Islet precursor cell (in vitro differentiated cells): ENCODE measurements around the gene CNIH1.
"Not testable (repeated sequence)": the region's sequence is repeated elsewhere in the genome, so short reads cannot be mapped to it uniquely, and the experiment has no call there.

ENCODE experiments used
- DNase-seq: peaks from one replicate; pipeline ENCODE4 v3.0.0-alpha.2; 2018

Gene CNIH1

DNA sequence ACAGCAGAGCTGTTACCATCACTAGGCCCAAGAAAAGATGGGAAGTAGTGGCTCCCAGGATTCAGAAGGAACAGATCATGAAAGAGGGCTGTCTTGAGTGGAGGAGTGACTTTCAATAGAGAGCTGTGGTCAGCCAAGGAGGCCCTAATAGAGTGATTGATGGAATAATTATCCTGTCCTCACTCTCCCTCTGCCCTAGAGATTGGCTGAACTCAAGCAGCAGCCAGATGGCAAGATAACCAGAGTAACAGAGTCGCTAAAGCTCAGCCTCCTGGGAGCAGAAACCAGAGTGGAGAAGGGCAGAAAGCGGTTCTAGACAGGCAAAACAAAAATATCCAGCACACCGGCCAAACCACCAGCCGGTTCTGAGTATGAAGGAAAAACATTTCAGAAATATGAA, 24.5 kb upstream of the CNIH1 start:
- DNase-seq = peak; percentile 62

DNA sequence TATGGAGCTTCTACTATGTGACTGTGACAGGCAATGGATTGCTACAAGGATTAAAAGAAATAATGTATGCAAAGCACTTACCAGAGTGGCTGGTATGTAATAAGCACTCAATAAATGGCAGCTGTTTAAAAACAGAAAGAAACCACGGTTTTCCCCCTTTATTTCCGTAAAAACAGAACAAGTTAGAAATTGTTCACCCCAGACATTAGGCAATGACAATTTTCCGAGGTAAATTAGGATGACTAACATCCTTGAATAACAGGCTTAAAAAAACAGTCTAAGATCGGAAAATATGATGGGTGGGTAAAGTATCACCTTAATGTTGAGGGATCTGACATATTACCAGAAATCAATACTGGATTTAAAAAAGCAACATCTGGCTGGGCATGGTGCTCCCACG, 20.9 kb upstream of the CNIH1 start:
- no peak for DNase-seq

DNA sequence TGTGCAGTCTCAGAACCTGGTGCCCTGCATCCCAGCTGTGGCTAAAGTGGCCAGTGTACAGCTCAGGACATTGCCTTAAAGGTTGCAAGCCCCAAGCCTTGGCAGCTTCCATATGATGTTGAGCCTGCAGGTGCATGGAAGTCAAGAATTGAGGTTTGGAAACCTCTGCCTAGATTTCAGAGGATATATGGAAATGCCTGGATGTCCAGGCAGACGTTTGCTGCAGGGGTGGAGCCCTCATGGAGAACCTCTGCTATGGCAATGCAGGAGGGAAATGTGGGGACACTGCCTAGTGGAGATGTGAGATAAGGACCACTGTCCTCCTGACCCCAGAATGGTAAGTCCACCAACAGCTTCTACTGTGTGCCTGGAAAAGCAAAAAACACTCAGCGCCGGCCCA, 17.9 kb upstream of the CNIH1 start:
- DNase-seq = no peak

DNA sequence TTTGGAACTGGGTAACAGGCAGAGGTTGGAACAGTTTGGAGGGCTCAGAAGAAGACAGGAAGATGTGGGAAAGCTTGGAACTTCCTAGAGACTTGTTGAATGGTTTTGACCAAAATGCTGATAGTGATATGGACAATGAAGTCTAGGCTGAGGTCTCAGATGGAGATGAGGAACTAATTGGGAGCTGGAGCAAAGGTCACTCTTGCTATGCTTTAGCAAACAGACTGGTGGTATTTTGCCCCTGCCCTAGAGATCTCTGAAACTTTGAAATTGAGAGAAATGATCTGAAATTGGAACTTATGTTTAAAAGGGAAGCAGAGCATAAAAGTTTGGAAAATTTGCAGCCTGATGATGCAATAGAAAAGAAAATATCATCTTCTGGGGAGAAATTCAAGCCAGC, 17.4 kb upstream of the CNIH1 start:
- not testable (repeated sequence) for DNase-seq

DNA sequence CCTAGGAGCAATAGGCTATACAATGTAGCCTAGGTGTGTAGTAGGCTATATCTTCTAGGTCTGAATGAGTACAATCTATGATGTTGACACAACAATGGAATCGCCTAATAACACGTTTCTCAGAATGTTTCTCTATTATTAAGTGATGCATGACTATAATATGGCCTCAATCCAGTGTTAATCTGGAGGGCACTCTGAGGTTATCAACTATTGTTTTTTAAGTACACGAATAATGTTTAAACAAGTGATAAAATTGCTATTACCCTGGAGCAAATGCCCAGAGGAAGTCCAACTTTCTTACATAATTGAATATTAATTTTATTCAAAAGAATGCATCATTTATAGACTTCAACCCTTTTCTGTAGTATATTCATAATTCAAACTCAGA, 16.4 kb upstream of the CNIH1 start:
- DNase-seq = no peak

DNA sequence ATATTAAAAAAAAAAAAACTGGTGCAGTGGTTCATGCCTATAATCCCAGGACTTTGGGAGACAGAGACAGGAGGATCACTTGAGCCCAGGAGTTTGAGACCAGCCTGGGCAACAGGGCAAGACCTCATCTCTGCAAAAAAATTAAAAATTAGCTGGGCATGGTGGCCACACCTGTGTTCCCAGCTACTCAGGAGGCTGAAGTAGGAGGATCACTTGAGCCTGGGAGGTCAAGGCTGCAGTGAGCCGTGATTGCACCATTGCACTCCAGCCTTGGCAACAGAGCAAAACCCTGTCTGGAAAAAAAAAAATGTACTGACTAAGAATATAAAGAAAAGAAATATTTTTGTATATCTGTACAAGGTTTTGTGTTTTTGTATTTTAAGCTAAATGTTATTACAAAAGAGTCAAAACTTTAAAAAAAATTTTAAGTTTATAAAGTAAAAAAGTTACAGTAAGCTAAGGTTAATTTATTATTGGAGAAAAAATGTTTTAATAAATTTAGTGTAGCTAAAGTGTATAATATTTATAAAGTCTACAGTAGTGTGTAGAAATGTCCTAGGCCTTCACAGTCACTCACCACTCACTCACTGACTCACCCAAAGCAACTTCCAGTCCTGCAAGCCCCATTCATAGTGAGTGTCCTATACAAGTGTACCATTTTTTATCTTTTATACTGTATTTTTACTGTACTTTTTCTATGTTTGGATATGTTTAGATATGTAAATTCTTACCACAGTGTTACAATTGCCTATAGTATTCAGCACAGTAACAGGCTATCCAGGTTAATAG, 15.8 kb upstream of the CNIH1 start:
- not testable (repeated sequence) for DNase-seq

DNA sequence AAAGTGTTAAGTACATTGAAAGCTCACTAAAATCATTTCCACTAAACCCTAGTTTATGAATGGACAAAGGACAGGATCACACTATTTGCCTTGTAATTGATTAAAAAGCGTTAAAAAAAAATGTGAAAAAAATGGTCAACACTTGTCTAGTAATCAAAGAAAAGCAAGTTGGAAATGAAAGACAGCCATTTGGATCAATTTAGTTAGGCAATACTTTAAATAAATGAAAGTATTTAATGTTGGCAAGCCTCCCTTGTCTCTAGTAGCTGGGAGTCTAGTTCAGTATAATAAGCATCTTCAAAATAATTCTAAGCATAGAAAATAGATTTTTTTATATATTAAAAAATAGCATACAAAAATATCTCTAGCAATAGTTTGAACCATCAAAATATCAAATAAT, 14.2 kb upstream of the CNIH1 start:
- no peak for DNase-seq

DNA sequence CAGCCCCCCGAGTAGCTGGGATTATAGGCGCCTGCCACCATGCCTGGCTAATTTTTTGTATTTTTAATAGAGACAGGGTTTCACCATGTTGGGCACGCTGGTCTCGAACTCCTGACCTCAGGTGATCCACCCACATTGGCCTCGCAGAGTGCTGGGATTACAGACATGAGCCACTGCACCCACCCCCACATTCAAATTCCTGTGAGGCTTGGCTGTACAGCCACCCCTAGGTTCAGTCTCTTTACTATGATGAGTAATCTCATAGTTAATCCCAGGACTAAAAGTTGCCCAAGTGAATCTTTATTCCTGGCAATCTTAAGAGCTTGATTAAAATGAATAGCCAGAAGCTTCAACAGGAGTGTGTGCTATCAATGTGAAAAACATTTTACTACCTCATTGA, 12.8 kb upstream of the CNIH1 start:
- DNase-seq = not testable (repeated sequence)

DNA sequence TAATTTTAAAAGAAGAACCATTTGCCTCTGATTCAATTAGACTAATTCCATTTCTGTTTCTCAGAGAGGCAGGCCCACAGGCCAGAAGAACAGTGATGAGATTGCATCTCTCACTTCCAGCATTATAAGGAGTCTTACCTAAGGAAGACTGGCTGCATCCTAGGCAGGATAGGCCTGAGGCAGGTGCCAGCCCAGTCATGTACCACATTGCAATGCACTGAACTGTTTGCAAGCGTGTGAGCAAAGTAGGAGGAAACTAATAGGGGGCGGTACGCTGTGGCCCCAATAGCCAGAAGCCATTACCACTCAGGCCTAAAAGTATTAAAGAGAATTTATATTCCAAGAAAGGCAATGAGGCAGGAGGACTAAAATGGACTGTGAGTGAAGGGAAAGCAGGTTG, 12.1 kb upstream of the CNIH1 start:
- DNase-seq = no peak

DNA sequence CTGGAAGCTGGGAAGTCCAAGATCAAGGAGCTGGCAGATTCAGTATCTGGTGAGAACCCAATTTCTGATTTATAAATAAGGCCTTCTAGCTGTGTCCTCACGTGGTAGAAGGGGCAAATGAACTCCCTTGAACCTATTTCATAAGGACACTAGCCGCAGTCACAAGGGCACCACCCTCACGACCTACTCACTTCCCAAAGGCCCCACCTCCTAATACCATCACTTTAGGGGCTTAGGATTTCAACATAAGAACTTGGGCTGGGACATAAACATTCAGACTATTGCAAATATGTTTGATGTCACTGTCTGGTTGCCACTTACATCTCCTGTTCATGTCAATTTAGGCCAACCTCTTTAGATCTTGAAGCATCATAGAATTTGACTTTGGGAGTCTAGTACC, 10.8 kb upstream of the CNIH1 start:
- DNase-seq = no peak

DNA sequence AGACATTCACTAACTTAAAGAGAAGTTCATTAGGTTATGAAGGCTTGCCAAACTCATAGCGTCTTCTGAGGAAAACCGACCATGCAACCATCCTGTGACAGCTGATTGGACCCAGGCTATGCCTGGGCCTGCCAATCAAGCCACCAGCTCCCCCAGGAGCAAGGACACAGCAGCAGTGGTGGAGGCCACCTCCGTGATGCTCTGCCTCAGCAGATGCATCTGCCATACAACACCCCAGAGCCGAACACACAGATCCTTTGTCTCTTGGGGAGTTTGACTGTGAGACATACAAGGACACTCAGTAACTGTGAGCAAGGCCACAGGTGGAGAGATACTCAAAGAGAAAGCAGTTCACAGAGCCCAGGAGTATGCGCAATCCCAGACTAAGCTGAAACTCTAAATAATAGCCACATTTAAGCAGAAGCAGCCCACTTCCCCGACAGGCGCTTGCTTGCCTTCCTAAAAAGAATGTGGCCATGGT, 10.0 kb upstream of the CNIH1 start:
- no peak for DNase-seq

DNA sequence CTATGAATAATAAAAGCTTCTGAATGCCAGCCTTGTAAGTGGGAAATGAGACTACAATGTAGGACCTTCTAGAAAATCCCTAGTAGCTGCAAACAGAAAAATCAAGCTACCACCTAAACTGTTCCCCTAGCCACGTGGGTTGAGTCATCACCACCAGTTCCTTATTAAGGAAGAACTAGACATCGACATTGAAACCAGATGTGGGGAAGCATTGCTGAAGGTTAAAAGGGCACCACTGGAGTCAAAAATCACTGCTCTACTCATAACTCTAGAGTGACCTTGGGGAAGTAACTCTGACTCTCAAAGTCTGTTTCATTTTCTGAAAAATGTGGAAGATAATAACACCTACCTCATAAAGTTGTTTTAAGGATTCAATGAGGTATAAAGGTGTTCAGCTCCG, 9.4 kb upstream of the CNIH1 start:
- no peak for DNase-seq

DNA sequence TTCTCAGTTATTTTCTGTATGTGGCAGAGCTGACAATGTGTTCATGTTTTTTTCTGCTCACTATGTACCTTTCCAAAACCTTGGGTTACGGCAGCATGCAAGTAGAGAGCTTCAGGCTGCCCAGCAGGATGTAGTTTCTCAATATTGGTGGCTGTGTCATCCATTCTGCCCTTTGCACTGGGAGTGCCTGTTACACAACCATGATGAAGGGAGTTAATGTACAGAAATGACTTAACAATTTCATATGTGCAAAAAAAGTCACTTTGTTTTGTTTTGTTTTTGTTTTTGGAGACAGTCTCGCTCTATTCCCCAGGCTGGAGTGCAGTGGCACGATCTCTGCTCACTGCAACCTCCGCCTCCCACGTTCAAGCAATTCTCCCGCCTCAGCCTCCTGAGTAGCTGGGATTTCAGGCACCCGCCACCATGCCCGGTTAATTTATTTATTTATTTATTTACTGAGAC, 6.1 kb upstream of the CNIH1 start:
- DNase-seq = no peak

DNA sequence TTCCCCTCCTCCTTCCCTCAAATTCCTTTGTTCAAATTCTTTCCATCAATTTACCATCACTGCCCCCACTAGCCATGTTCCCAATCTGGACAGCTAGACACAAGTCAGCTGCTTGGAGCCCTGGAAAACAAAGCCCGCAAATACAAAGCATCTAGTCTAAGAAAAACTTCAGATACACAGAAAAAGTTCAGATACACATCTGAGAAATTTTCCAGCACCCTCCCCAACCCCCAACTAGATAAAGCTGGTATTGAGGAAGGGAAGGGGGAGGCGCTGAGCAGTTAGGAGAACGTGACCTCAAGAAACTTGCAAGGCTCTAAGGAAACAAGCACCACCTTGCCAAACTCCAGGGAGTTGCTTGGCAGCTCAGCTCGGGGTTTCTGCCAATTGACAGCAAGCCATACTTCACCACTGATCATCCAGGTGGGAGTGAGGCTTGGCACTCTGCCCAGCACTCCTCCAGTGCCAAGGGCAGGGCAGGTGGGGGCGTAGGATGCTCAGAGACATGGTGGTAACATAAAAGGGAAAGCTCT, 5.1 kb upstream of the CNIH1 start:
- no peak for DNase-seq

DNA sequence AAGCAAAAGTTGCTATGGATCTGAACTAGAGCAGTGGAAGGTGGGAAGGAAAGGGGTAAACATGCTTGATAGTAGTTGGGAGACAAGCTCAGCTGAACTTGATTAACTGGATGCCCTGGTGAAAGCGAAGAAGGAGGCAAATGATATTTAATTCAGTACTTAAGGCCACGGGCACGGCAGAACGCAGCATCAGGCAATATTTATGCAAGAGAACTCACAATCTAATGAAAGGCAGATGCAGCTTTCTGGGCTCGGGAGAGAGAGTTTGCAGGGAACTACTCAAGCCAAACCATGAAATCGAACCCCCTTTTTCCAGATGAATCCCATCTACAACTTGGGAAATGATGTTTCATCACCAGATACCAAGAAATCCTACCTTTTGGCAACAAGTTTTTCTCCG, 3.5 kb upstream of the CNIH1 start:
- DNase-seq = no peak

DNA sequence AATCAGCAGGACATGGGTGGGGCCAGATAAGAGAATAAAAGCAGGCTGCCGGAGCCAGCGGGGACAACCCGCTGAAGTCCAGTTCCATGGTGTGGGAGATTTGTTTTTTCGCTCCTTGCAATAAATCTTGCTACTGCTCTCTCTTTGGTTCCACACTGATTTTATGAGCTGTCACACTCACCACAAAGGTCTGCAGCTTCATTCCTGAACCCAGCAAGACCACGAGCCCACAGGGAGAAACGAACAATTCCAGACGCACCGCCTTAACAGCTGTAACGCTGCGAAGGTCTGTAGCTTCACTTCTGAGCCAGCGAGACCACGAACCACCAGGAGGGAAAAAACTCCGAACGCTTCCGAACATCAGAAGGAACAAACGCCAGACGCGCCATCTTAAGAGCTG, 2.8 kb upstream of the CNIH1 start:
- DNase-seq = peak; percentile 74

DNA sequence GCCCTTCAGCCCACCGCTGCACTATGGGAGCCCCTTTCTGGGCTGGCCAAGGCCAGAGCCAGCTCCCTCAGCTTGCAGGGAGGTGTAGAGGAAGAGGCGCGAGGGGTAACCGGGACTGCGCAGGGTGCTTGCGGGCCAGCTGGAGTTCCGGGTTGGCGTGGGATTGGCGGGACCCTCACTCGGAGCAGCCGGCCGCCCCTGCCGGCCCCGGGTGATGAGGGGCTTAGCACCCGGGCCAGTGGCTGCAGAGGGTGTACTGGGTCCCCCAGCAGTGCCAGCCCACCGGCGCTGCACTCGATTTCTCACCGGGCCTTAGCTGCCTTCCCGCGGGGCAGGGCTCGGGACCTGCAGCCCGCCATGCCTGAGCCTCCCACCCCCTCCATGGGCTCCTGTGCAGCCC, 1.8 kb upstream of the CNIH1 start:
- not testable (repeated sequence) for DNase-seq

DNA sequence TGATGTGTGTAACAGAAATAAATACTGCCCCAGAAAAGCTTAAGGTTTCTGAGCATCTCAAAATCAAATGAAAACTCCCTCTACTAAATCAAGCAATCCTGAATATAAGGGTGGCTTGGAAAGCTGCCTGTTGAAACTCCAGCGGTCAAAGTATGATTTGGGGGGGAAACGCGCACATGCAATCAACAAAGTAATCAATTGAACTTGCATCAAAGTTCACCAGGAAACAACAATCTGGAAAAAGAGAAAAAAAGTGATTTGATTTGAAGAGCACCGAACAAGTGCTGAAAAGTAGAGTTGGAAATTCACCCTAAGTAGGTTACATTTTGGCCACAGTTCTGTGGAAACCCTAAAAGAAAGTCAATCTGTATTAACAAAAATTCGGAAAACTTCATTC, 700 bp downstream of the CNIH1 start:
- DNase-seq = no peak

DNA sequence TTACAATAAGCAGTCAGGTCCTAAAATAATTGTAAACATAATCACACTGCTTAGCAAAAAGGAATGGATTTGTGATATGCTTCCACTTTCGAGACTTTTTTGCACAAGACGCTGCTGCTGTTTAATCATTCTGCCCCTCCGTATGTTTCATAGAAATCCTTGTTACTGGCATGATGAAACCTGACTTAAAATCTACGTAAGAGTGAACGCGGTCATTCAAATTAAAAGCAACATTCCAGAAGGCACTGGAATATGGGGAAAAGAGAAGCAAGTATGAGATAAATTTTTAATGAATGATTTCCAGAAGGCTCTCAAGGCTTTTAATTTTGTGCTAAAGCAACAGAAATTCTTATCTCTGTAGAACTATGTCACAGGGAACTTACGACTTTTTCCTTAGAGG, 1.1 kb downstream of the CNIH1 start:
- no peak for DNase-seq

DNA sequence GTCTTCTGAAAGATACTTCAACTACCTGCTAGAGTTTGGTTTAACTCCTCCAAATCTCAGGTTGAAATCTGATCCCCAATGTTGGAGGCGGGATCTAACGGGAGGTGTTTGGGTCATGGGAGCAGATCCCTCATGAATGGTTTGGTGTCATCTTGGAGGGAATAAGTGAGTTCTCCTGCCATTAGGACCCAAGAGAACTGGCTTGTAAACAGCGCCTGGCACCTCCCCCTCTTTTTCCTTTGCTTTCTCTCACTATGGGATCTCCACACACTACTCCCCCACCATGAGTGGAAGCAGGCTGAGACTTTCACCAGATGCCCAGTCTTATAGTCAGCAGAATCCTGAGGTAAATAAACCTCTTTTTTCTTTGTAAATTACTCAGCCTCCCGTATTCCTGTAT, 2.5 kb downstream of the CNIH1 start:
- DNase-seq = no peak

DNA sequence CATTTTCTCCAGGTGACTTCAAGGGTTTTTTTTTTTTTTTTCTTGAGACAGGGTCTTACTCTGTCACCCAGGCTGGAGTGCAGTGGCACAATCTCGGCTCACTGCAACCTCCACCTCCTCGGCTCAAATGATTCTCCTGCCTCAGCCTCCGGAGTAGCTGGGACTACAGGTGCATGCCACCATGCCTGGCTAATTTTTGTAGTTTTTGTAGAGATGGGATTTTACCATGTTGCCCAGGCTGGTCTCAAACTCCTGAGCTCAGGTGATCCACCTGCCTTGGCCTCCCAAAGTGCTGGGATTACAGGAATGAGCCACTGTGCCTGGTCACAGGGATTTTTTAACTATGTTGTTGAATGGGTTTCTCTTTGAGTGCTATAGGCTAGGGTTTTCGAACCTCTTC, 3.2 kb downstream of the CNIH1 start:
- not testable (repeated sequence) for DNase-seq

DNA sequence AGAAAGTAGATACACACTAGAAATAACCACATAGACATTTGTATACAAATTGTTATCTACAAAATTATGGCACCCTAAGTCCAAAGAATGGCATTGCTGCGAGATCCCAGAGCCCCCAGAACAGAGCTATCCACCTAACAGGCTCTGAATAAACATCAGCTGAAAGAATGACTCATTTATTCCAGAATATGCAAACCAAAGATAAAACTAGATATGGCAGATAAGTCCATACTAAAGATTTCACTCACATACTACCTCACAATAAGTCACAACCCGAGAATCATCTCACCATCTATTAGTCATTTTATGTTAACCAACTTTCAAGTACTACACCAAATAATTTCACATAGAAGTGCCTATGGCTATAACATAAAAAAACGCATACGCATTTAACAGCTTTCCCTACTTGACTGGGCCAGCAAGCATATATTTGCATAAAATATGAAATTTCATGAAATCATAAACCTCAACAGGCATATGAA, 5.6 kb downstream of the CNIH1 start:
- DNase-seq = no peak

DNA sequence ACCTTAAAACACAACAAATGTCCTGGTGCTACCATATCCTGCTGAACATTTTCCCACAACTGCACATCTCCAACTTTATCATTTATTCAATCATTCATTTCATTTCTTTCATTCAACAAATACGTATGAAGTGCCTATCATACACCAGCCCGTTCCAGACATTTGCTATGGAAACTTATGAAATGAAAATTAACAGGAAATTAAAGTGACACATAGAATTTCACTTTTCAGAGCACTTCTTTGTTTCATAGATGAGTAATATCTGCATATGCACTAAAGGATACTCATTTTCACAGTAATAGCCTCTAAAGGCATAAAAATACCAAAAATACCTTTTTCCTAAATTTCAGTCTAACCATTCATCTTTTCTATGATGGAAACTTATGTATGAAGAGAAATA, 12.6 kb downstream of the CNIH1 start:
- DNase-seq = no peak

DNA sequence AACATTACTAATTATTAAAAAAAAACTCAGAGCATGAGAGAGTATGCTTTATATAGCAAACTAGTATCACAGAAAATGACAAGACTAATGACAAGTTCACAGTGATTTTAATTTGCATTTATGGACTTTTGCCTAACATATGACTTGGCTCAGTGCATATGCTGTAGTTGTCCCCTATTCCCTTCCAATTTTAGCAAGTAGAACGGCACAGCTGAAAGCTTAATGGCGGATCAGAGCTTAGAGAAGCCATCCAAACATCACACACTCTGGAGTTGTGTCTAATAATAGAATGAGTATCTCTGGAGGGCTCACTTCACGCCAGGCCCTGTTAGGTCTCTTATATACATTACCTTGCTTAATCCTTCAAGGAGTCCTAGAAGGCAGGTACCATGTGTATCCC, 13.3 kb downstream of the CNIH1 start:
- no peak for DNase-seq
